CD4-positive, alpha-beta T cell treated with Interleukin-4 for 1 hour (primary cell): Measurements from ENCODE around the gene HSD17B12.

Source experiments
- DNase-seq, 2 donors: peaks; one replicate each; pipeline ENCODE4 v3.0.0-alpha.2; 2020 to 2022

The HSD17B12 gene

DNA sequence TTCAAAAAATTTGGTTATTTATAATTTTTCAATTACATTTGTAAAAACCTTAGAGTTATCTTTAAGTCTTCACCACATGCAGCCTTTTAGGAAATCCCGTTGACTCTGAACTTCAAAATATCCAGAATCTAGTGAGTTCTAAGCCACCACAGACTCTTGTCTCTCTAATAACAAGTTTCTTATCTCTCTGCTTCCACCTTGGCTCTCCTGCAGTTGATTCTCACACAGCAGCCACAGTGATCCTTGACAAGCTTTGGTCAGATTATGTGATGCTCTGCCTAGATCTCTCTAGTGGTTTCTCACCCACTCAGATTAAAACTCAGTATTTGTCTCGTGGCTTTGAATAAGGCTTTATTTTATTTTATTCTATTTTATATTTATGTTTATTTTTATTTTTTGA lies 8.6 kb downstream of the HSD17B12 start:
- DNase-seq: no peak

DNA sequence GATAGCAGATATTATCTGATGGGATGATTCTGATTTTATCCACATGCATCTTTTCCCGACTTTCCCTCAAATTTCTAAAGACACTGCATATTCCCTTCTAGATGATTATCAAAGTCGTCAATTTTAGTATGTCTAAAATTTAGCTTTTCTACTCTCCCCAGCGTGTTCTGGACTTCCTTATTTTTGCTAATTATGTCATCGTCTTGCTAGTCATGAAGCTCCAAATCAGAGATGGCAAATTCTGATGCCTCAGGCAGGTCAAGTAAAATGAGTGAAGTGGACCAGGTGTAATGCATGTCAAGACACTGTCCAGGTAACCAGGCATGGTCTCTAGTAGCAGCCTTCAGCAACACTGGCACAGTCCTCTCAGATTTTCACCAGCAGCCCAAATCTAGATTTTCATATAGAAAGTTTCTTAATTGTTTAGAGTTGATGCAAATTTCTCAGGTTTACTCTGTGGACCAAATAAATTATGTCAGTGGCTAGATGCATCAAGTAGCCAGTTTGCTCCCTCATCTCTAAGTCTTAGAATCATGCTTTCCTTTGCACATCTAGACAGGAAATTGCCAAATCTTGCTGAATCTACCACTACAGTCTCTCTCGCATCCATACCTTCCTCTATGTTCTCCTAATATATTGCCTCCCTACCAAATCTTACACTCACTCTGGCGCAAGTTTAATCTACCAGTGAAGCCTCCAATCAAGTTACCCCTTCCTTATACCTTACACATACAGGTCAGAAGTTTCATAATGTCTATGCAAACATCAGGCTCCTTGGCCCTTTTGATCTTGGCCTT lies 10.6 kb downstream of the HSD17B12 start:
- DNase-seq: no peak

DNA sequence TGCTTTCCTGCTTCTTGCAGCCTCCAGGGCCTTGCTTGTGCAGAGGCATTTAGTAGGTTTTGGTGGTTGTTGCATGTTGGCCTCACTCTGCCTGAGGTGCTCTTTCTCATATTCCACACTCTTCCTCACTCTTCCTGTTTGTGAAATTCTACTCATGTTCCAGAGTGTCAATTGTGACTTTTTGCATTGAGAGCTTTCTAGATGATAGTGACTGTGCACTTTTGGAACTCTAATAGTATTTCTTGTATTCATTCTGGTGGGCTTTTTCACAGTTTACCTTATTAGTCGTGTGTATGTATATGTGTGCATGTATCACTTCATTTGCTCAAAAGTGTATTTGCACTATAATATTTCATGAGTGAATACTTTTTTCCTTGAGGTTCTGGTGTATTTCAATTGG lies 11.3 kb downstream of the HSD17B12 start:
- DNase-seq: no peak

DNA sequence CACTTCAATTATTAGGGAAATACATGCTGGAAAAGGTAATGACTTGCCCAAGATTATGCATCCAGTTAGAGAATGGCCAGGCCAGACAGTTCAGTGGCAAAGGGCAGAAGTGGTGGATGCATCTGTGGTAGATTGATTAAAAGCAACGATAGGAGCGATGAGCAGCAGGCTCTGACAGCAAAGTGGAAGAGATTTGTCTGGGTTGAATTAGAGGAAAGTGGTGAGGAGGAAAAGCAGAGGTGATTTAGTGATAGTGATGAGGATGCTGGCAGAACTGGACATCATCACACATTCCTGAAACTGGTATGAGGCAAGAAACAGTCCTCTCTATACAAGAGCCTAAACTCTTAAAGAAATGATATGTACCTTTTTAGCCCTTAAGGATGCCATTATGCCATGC lies 12.5 kb downstream of the HSD17B12 start:
- no peak for DNase-seq

DNA sequence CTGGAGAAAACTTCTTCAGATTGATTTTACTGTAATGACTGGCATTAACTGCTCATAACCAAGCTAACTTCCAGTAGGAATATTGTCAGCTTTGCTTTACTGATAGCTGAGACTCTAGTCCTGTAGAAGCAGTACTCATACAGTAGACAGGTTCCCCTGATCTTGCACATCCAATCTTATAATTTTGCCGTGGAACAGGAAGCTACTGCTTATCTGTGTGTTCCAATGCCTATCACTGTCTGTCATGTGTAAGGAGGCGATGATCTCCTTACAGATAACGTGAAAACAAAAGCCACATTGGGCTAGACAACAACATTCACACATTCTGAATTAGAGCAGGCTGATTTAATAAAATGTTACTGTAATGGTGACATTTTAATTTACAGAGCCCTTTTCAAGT lies 13.2 kb downstream of the HSD17B12 start:
- no peak for DNase-seq

DNA sequence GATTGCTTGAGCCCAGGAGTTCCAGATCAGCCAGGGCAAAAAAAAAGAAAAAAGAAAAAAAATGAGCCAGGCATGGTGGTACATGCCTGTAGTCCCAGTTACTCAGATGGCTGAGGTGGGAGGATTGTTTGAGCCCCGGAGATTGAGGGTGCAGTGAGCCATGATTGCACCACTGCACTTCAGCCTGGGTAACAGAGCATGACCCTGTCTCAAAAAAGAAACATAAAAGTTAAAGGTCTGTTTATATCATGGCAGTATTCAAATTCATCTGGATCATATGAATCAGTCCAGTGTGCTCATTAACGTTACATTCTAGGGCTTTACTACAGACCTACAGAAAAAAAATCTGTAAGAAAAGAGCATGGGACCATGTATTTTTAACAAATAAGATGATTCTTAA lies 13.9 kb downstream of the HSD17B12 start:
- DNase-seq: no peak

DNA sequence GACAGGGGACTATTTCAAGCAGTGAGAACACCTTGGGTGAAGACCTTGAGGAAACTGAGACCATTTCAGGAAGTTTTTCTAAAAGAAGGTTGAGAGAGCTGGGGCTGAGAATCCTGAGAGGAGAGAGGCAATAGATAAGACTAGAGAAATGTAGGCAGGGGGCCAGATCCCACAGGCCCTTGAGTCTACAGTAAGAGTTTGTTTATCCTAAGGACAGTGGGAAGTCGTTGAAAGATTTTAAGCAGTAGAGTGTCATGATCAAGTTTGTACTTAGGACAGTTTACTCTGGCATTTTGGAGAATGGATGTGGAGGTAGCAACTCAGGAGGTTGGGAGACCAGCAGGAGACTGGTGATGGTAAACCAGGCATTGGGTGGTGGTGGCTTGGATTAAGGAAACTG lies 17.1 kb downstream of the HSD17B12 start:
- DNase-seq: no peak

DNA sequence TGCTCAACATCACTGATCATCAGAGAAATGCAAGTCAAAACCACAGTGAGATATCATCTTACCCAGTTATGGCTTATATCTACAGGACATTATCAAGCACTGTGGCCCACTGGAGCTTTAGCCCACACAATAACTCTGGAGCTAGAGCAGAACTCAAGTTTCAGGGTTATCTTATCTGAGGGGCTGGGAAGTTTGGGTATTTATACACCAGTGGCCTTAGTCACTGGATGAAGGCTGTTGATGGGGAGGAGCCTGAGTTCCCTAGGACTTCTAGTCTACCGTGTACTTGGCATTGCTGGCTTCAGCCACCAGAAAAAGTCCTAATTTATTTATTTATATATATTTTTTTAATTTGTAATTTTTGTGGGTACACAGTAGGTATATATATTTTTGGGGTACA lies 19.3 kb downstream of the HSD17B12 start:
- DNase-seq: no peak

DNA sequence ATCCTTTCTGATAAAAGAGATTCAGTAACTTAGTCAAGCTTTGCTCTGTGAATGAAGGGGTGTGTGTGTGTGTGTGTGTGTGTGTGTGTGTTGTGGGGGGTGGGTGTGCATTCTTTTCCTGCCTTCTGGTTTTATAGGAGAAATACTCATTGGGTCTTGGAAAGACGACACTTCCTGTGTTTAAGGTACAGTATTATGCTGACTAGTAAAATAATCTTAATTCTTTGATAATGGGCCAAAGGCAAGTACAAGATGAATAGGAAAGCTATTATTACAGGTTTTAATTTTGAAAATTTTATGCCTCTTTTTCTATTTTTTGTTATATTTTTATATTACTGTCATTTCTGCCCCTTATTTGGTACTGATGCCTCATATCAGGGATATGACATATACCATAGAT lies 26.1 kb downstream of the HSD17B12 start:
- DNase-seq: no peak

DNA sequence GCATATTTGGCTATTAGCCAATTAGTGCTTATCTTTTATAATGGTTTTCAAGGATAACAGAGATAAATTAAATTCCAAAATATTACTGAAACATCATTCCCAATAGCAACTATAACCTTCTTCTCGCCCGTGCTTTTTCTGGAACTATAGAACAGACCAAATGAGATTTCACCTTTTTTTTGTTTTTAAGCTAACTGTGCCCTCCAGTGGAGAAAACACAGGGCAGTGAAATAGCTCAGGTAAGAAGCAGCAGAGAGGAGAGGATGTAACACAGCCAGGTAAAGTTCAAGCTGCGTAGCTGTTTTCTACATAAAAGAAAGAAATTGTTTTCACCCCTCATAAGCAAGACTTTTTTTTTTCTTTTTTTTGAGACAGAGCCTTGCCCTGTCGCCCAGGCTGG lies 28.2 kb downstream of the HSD17B12 start:
- no peak for DNase-seq

DNA sequence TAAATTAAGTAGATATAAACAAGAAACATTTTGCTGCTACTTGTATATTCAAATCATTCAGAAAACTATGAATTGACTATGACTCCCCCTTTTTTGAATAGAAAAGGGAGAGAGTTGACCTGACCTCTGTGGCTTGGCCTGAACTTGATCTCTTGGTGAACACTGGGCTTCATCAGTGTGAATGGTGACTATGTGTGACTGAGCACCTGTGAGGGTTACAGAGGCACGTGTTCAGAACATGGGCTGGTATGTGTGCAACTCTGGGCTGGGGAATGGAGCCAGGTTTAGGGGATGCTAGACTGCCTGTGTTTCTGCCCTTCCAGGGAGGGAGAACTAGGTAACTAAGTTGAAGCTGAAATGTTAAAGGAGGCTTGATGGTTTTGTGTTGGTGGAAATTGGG lies 29.2 kb downstream of the HSD17B12 start:
- DNase-seq: no peak

DNA sequence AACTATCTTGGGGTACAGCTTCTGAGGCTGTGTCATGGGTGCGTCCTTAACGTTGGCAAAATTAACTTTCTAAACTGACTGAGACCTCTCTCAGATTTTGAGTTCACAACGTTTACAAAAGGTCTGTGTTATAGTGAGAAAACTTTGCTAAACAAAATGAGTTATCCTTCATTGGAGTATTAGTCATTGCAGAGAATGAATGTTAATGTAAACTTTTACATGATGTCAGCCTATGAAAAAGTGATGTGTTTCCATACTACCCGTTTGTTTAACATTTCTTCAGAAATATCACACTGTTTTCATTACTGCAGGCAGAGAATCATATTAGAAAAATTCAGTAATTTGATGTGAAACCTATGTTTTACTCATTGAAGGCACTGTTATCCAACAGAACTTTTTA lies 32.1 kb downstream of the HSD17B12 start:
- DNase-seq: no peak

DNA sequence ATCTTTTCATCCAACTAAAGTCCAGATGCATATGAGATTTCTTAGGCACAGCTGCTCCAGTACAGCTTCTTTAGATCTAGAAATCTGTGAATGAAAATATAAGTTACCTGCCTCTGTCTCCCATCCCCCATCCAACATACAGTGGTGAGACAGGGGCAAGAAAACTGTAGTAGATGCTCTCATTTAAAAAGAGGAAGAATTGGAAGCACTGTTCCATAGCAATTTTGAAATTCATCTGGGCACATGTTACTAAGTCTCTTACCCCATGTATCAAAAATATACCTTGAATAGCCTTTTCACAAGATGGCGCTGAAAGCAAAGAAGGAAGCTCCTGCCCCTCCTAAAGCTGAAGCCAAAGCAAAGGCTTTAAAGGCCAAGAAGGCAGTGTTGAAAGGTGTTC lies 37.8 kb downstream of the HSD17B12 start:
- DNase-seq: no peak

DNA sequence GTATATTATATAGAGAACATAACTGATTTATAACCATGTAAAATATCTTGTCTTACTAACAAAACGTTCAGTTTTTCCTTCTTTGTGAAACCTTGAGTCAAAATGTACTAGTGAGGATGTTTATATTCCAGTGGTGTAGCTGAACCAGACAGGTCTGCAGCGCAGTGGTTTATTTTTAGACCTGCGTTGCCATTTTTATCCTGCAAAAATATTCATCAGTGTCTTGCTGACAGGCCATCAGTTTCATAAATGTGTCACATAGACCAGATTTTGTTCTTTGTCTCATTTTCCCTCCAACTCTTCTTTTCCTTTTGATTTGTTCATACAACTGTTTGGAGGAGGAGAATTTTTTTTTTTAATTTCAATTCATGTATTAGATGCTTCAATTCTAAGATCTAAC lies 43.1 kb downstream of the HSD17B12 start:
- DNase-seq: no peak

DNA sequence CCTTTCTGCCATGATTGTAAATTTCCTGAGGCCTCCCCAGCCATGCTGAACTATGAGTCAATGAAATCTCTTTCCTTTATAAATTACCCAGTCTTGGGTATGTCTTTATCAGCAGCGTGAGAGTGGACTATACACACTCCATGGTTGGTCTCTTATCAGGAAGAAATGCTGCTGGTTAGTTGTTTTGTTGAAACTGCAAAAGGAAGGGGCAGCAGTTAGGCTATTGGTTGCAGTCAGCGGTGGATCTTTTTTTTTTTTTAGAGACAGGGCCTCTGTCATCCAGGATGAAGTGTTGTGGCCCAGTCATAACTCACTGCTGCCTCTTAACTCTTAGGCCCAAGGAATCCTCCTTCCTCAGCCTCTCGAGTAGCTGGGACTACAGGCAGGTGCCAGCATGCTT lies 51.7 kb downstream of the HSD17B12 start:
- no peak for DNase-seq

DNA sequence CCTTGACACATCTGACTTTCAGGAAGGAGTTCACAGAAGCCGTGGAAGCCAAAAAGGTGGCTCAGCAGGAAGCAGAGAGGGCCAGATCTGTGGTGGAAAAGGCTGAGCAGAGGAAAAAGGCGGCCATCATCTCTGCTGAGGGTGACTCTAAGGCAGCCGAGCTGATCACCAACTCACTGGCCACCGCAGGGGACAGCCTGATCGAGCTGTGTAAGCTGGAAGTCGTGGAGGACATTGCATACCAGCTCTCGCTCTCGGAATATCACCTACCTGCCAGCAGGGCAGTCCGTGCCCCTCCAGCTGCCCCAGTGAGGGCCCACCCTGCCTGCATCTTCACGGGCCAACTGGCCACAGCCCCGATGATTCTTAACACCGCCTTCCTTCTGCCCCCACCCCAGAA lies 53.7 kb downstream of the HSD17B12 start:
- no peak for DNase-seq

DNA sequence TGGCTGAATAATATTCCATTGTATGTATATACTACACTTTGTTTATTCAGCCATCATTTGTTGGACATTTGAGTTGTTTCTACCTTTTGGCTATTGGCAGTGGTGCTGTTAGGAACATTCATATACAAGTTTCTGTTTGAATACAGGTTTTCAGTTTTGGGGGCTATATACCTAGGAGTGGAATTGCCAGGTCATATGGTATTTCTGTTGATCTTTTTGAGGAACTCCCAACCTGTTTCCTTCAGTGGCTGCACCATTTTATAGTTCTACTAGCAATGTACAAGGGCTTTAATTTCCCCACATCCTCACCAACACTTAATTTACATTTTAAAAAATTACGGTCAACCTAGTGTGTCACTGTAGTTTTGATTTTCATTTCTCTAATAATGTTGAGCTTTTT lies 54.6 kb downstream of the HSD17B12 start:
- no peak for DNase-seq

DNA sequence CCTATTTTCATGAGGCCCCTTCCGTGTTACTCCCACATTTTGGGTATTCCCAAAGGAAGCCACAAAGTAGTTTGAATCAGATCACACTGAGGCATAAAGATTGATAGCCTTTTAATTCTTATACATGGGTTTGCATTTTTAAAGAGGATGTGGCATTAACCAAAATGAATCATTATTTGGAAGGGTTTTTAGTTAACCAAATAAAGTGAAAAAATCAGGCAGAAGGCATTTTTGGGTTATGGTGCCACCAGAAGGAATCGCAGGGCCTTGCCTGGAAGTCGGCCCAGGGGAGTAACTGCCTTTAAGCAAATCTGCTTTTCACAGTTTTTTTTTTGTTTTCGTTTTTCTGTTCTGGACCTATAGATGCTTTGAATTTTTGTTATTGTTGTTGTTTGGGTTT lies 55.4 kb downstream of the HSD17B12 start:
- DNase-seq: no peak

DNA sequence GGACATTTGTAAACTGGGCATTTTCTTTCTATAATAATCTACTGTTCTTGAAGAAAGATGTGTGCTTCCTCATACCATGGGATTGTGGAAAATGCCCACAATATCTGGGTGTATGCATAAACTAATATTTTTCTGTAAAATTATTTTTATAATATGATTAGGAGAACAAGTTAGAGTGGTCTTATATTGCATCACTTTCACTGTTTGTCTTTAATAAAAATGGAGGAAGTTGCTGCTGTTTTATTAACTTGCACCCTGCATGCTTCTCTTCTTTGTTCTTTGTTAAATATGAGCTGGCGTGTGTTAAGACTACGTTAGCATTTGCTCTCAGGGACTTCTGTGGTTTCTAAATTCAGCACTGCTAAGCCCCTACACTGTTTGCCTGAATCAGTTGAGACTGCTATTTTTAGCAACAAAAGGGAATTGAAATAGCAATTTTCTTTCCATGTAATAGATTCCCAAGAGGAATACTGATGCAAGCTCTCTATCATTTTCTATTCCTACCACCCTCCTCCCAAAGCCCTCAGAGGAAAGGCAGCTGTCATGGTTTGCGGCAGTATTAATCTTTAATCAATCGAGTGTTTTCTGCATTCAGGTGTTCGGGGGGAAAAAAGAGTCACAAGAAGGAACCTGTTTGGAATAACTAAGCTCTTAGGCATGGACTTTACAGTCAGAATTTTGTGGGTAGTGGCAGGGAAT lies 56.1 kb downstream of the HSD17B12 start:
- DNase-seq: no peak

DNA sequence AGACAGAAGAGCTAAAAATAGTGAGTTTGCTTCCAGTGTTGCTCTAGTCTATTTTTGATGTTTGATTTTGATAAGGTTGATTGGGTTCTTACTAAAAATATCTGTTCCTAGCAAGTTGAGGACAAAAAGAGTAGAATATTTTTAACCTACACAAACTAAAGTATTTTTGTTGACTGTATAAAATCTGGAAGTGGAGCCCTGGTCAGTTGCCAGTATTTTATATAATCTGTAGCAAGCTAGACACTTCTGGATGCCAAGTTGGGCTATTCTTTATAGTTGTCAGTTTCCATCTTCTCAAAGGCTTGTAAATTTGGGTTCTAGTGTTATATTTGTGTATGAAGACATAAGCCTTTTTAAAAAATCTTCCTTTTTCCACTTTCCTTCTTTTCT lies 56.7 kb downstream of the HSD17B12 start:
- no peak for DNase-seq

DNA sequence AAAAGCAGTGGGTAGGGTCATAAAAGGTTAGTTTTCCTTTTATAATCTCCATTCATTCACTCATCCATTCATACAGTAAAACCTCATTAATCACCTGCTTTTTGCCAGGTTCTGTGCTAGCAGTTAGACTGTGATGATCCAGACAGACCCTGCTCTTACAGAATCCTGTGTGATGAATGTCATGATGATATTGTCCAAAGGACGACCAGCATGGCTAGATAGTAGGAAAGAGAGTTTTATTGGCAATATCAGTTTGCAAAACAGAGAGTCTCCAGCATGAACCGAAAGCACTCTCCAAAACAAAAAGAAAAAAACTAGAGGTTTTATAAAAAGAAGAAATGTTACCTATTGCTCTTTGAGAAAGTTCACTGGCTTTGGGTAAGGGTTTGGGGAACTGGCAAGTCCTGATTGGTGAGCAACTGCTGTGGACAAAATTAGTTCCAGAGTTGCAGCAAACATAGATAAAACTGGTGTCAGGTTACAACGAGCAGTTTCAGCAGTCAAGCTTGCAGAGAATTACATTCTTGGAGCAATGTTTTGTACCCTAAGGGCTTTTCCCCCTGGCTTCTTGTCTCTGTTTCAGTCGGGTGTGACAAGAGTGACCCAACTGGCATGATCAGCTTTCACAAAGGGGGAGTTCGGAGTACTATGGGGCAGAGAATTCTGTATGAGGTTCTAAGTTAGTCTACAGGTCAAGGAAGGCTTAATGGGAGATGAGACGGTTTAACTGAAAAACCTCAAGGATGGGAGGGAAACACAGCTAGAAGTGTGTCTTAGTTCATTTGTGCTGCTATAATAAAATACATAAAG lies 58.3 kb downstream of the HSD17B12 start:
- no peak for DNase-seq

DNA sequence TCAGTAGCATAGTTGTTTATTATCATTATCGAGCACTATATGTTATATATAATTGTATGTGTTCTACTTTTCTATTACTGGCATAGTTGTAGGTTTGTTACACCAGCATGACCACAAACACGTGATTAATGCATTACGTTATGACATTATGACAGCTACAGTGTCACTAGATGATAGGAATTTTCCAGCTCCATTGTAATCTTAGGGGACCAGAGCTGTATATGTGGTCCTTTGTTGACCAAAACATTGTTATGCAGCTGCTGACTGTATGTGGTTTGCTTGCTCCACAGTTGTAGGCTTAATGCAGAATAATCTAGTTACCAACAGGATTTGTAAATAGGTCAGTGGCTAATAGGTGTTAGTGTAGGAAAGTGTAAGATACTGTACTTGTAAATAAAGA lies 66.1 kb downstream of the HSD17B12 start:
- no peak for DNase-seq

DNA sequence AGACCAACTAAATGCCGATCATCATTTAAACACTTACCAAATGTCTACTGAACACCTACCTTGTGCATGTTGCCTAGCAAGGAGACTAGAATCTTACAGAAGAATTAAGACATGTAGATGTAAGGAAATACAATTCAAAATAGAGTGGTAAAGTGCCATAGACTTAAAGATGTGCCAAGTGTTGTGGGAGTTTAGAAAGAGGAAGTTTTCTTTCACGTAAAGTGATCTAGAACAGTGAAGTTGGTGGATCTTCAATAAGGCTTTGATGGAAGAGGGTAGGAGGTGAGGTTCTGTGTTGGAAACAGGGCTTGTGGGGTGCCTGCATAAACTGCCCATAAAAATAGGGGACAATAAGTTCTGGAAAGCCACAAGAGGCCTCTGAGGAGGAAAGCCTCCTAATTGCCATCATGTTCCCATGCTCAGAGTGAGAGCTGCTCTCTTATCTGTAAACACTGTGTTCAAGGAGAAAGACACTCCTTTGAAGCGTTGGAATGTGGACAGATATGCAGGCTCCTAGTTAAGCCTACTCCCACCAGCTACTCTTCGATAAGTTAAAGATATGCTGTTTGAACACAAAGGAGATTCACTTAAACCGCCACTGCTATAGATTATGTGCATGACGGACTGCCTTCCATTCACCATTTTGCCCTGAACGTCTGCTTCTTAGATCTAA lies 66.7 kb downstream of the HSD17B12 start:
- no peak for DNase-seq
